ENCODE measurements around the gene SUSD4.
"Not testable (repeated sequence)": the region's sequence is repeated elsewhere in the genome, so short reads cannot be mapped to it uniquely, and the experiment has no call there.

The SUSD4 gene, protein sequence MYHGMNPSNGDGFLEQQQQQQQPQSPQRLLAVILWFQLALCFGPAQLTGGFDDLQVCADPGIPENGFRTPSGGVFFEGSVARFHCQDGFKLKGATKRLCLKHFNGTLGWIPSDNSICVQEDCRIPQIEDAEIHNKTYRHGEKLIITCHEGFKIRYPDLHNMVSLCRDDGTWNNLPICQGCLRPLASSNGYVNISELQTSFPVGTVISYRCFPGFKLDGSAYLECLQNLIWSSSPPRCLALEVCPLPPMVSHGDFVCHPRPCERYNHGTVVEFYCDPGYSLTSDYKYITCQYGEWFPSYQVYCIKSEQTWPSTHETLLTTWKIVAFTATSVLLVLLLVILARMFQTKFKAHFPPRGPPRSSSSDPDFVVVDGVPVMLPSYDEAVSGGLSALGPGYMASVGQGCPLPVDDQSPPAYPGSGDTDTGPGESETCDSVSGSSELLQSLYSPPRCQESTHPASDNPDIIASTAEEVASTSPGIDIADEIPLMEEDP

DNA sequence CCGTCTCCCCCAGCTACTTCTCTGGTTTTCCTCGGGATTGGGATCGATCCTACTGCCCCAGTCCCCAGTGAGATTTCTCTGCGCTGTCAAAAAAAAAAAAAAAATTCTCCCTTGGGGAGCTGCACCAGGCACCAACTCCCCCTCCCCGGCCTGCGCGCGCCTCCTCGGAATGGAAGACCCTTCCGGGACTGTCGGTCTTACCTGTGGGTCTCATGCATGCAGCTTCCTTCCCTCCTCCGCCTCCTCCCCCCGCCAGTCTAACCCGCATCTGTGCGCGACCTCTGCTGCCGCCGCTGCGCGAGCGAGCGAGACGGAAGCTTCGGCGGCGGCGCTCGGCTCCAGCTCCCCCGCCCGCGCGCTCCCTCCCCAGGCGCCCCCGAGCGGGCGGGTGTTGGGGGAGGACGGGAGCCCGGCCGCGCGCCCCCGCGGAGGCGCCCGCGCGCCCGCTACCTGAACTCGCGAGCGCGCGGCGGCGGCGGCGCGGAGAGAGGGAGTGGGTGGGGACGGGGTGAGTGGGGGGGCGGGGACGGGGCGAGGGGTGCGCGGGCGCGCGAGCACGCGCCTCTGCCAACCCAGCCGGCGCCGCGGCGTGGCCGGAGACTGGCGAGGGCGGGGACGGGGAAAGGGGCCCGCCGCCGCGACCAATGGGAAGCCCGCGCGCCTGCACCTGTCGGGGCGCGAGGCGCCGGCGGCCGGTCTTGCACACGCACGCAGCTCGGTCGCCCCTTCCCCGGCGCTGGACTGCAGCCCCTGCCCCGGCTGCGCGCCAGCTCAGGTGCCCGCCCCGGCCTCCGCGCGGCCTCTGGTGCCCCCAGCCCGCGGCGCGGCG, at the start of gene SUSD4:
TSS of gene SUSD4 (minus strand) at position 321 of the 829 bp plus-strand sequence. CDS start 751 bp downstream, outside the sequence.
- no peak for DNase-seq

DNA sequence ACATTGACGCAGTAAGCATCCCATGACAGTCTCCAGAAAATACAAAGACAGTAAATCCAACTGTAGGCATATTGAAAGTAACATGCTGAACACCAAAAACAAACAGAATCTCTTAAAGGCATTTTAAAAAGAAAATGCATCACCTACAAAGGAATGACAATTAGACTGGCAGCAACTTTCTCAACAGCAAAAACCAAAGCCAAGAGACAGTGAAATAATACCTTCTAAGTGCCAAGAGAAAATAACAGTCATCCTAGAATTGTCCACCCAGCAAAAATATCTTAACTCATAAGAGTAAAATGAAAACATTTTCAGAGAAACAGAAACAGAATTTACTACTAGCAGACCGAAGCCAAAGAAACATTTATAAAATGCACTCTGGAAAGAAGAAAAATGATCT, 49.2 kb upstream of the SUSD4 start:
- no peak for DNase-seq

DNA sequence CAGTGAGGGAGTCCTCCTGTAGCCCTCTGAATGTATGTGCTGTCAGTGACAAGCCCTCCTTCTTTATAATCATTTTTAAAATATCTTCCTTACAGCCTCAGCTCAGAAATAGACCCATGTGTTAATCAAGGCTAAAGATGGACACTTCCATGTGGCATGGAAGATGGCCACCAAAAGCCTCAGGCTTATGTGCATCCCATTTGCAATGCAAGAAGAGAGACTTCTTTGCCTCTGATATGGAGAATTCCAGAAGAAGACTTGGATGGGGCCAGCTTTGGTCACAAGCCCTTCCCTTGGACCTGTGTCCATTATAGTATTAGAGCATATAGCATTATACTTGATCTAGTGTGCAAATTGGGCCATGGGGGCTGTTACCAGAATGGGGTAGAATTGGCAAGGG, 47.7 kb upstream of the SUSD4 start:
- no peak for DNase-seq

DNA sequence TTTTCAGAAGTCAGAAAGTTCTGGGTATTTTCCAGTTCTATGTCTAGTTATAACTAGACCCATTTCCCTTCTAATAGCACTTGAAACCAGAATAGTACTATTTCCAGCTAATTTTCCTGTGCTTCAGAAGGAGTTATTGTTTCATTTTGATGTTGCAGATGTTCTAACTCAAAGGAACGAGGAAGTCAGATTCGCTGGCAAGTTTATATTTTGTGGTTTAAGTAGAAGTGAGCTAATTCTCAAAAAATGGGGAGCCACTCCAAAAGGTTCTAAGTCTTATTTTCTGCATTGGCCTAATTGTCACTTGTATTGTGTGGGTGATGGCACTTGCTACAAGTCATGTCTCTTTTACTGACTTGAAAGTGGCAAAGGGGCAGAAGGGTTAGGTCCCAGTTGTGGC, 47.3 kb upstream of the SUSD4 start:
- DNase-seq: no peak

DNA sequence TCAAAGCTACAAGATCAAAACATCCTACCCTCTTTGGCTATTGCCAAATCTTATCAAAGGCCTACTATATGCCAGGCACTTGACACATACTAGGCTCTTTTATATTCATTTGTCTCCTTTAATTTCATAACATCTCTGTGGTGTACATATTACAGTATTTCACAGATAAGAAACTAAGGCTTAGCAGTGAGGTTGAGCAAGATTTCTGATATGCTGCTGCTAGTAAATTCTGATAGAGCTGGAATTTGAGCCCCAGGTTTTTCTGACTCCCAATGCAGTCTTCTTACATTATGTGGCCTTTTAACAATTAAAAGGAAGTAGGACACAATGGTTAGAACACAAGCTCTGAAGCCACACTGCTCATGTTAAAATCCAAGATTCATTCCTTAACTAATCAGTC, 46.1 kb upstream of the SUSD4 start:
- DNase-seq: no peak

DNA sequence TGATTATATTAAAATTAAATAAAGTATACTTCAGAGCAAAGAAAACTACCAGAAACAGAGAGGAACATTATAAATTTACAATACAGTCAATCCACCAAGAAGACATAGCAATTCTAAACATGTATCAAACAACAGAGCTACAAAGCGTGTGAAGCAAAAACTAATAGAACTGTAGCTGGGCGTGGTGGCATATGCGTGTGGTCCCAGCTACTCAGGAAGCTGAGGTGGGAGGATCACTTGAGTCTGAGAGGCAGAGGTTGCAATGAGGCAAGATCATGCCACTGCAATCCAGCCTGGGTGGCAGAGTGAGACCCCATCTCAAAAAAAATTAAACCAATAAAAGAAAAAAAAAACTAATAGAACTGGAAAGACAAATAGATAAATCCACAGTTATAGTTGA, 41.5 kb upstream of the SUSD4 start:
- DNase-seq: no peak

DNA sequence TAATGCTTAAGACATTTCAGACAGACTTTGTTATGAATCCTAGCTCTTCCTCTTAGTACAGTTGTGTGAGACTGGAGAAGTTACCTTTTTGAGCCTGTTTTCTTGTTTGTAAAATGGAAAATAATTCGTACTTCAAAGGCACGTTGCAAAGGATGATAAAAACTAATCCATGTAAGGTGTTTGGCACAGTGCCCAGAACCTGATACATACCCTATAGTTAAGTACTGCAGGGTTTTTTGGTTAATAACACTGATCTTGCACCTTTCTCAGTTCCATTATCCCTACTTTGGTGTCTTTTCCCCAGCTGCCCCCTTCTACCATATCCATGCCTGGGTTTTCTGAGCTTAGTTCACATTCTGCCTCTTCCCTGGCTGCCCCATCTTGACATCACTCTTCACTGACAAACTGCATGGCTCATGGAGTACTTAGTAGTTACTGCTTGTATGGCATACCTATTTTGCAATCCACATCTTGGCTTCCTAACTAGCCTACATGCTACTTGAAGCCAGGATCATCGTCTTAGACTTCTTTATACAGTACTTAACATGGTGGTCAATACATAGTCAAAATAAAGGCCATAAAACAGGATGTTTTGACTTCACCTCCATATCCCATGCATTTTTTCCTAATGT, 39.3 kb upstream of the SUSD4 start:
- no peak for DNase-seq

DNA sequence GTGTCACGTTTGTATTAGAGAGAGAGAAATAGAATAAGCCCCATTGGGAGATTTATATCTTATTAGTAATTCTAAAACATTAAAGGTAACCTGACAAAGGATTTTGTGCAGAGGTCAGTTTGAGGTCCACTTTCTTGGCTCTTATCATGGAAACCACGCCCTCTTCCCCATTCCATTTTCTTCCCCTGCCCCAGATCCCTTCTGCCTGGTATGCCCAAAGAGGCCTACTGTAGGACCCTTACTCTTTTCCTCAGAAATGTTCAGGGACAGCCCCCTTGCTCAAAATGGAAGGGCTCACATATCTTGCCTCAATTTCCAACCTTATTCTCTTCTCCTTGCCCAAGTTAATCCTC, 38.8 kb upstream of the SUSD4 start:
- DNase-seq: no peak

DNA sequence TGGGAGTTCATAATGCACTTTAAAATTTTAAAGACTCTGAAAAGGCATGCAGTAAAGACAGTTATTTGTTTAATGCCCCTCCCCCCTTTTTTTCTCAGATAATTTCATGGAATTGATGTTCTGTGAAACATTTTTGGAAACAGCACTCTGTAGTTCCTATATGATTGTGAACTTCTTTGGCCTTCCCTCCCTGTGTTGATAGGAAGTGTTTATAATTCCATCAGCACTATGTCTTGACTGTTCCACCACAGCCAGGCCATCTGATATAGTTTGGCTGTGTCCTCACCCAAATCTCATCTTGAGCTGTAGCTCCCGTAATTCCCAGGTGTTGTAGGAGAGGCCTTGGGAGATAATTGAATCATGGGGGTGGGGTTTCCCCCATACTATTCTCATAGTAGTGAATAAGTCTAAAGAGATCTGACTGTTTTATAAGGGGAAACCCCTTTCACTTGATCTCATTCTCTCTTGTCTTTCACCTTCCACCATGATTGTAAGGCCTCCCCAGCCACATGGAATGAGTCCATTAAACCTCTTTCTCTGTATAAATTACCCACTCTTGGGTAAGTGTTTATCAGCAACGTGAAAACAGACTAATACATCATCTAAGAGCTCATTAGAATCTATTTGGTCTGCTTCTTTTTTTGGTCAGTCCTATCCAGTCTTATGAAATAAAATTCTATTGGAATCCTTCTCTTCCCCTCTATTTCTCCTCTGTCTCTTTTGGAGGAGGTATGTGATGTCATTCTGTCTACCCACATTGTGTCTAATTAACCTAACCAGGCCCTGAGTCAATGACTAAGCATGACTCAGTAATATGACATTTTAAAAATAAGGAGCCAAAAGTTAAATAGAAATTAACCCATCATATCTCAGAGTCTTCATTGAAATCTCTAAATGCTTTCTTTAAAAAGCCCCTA, 38.2 kb upstream of the SUSD4 start:
- no peak for DNase-seq

DNA sequence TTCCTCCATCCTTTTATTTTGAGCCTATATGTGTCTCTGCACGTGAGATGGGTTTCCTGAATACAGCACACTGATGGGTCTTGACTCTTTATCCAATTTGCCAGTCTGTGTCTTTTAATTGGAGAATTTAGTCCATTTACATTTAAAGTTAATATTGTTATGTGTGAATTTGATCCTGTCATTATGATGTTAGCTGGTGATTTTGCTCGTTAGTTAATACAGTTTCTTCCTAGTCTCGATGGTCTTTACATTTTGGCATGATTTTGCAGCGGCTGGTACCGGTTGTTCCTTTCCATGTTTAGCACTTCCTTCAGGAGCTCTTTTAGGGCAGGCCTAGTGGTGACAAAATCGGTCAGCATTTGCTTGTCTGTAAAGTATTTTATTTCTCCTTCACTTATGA, 35.4 kb upstream of the SUSD4 start:
- DNase-seq: not testable (repeated sequence)

DNA sequence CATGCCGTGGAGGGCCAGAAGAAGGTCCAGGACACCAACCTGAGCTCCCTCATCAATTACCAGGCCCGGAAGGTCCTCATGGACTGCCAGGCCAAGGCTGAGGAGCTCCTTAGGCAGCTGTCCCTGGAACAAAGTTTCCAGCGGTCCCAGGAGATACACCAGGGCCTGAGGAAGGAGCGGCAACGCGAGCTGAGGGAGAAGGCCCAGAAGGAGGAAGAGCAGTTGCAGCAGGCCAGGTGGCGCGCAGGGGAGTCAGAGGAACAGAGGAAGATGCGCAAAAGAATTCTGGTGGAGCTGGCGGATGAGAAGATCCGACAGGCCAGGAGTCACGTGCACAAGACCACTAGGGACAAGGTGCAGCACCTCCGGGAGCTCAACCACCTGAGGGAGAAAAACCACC, 30.7 kb upstream of the SUSD4 start:
- no peak for DNase-seq

DNA sequence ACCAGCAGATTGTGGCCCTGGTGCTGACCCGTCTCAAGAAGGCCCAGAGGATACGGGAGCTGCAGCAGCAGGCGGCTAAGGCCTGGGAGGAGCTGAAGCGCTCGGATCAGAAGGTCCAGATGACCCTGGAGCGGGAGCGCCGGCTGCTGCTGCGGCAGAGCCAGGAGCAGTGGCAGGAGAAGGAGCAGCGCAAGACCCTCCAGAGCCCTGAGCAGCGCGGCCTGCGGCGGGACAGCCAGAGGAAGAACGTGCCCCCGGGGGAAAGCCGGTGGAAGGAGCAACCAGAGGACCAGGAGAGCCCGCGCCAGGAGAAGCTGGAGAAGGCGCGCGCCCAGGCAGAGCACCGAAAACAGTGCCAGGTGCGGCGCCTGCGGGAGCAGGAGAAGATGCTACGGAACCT, 30.3 kb upstream of the SUSD4 start:
- DNase-seq: no peak

DNA sequence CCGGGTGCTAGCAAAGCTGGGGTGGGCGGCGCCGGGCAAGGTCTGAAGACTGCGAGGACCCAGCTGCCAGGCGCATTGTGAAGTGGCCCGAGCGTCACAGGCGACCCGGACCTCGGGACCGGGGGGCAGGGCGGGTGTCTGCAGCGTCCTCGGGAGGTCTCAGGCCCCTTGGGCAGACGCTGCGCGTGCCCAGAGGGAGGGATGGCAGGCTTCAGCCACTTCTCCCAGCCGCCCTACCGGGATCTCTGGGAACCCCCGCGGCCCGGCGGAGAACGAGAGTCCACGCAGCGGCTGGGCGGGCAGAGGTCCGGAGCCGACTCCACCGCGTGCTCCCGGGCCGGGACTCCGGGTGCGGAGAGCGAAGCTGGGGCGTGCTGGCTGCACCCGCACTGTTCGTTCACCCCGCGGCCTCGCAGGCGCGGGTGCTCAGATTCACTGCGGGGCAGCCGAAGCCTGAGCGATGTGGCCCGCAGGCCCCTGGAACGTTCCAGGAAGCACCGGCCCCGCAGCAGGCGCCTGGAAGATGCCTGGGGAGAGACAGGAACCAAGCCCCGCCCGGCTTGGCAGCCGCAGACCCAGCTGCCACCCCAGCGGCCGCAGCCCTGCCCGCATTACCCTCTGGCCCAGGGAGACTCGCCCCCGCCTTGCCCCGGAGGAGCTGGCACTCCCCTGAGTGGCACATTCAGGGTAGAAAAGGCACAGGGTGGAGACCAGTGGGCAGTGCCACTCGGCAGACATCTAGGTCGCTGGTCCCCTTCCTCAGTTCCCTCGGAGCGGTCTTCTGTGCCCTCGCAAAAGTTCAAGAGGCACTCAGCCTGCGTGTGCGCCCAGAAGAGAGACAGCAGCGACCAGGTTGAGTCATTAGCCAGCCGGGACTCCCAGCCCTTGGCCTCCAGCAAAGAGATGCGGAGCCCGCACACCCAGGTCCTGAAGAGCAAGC, 29.6 kb upstream of the SUSD4 start, which contains the start of gene CCDC185:
TSS of gene CCDC185 (plus strand) at position 141 of the 940 bp plus-strand sequence. CDS start at position 202, 61 bp downstream.
- DNase-seq: no peak

DNA sequence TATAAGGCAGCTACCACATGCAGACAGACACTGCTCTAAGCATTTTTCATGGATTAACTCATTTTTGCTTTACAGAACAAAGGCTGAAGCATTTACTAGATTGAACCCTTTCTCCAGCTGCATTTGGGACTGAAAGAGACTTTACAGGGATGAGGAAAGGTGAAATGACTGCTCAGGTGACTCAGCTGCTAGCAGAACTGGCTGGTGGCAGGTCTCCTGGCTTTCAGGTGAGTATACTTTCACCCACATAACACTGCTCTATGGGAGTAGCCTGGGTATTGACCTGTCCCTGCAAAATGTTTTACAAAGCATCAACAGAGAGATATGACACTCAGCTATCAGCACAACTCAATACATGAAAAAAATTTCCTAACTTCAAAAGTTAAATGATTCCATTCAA, 26.6 kb upstream of the SUSD4 start:
- DNase-seq: no peak

DNA sequence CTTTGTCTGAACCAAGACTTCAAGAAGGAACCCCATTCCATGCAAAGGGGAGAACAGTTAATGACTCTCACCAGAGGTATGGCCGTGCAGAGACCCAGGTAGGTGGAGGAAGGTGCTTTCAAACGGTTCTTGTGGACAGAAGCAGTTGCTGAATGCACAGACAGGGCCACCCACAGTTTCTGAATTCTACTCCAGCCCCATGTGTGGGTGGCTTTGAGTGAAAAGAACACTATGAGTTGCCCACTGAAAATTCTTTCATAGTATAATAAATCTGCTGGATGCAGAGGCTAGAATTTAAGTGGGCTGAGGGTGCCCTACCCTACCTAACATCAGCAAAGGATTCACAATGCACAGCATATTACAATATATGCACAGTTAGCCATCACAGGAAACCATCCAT, 22.0 kb upstream of the SUSD4 start:
- DNase-seq: no peak

DNA sequence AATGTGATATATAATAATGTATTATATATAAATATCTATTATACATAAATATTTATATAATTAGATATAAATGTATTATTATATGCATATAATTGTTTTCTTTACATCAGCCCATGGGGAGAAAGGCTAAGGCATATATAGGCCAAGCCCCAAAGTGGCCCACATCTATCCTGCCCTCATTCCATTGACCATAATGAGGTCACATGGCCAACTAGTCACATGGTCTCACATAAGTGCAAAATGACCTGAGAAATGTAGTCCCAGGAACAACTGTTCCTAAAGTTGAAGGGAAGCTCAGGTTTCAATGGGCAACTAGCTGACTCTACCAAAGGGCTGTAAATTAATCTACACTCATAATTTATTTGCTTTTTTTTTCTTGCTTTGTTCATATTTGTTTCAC, 14.8 kb upstream of the SUSD4 start:
- DNase-seq: no peak

DNA sequence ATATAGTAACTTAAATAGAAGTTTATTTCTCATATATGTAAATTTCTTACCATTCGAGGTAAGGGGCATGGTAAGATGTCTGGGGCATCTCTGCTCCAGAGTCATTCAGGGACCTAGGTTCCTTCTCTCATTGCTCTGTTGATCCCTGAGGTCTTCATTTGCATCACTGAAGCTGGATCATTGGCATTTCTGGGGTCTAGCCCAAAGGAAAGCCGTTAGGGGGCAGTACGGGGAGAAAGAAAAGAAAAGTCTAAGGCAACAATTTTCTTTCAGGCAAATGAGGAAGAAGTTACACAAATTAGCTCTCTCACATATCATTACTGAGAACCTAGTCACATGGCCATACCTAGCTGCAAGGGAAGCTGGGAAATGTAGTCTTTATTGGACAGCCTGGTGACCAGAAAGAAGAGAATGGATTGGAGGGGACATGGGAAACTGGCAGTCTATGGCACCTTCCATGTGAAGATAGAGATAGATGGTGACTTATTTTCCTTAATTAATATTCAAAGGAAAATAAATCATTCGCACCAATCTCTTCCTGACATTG, 10.2 kb upstream of the SUSD4 start:
- no peak for DNase-seq

DNA sequence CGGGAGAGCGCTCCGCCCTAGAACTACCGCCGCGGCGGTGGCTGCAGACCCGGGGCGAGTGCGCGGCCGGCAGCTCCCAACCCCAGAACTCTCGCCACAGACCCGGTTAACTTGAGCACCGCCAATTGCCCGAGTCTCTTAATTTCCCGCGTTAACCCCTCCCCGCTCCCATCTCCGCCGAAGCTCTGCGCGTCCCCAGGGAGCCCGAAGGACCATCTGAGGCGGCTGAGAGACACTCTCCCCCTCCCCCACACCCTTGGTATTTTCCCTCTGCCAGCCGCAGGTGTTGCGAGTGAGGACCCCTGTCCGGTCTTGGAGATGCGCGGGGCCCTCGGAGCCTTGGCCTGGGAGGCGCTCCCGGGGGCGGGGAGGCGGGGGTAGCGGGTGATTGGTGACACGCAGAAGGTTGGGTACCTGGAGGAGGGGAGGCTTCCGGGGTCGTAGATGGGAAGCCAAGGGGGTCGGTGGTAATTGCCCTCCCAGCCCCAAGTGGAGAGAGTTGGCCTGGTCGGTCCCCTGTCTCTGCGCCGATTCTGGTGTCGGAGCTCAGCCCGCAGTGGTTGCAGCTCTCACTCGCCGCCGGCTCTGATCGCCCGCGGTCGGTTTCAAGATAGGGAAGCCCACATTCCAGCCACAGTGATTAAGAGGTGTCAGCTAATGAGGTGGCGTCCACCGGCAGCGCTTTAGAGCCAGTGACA, 858 bp upstream of the SUSD4 start:
- no peak for DNase-seq

DNA sequence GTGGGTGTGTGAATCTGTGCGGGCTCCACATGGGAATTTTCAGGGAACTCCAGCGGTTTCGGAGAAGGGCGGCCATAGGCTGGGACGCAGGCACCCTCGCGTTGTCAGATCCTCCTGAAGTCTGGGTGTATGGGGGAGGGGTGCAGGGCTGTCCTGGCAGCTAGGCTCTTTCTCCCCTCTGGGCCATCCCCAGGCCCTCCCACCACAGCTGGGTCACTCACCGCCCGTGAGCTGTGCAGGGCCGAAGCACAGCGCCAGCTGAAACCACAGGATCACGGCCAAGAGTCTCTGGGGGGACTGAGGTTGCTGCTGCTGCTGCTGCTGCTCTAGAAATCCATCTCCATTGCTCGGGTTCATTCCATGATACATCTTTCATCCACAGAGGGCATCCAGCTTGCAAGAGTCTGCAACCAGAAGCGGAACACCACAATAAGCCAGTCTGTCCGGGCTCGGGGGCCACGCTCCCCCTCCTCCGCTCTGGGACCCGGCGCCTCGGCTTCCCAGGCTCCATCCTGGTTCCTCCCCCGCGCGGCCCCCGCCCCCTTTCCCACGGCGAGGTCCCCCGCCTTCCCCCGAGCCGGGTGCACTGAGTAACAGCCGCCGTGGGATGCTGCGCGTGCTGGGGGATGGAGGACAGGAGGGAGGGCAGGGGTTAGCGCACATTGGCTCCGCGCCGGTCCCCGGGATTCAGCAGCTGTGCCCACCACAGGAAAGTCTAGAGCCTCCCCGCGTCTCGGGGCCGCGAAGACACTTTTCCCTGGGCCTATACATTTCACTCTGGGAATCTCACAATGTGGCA, 720 bp downstream of the SUSD4 start:
- DNase-seq: no peak
